HL-60 (cell line): Measurements from ENCODE around the gene HSPA4L.
A peak's percentile ranks its signal among the peaks of the same experiment; 100 is the strongest.

Experiments
- DNase-seq, 2 experiments: peaks; one replicate each; pipeline ENCODE4 v3.0.0-alpha.2; 2010 to 2020; ENCODE audit warnings: low read depth in 1 of 2, low spot score in 1 of 2
- H3K27ac ChIP-seq: fragments of 250-450 bp; sonication (Bioruptor Pico); replicated peaks from 2 replicates; pipeline ENCODE4 v1.5.1; 2020; ENCODE audit warnings: mild to moderate bottlenecking, moderate library complexity
- H3K27me3 ChIP-seq: fragments of 250-450 bp; sonication (Bioruptor Pico); 2 replicates; pipeline ENCODE4 v1.5.1; 2021; ENCODE audit warnings: mild to moderate bottlenecking, moderate library complexity; ENCODE audit not compliant: insufficient read depth, poor library complexity, severe bottlenecking
- H3K4me3 ChIP-seq: replicated peaks from 2 replicates; pipeline ENCODE4 v1.5.1; 2011; ENCODE audit warnings: mild to moderate bottlenecking, control low read depth, low read length; ENCODE audit not compliant: insufficient read depth
- CTCF ChIP-seq: IDR thresholded peaks from one replicate; pipeline ENCODE4 v1.5.1; 2011; ENCODE audit warnings: low read length, control low read depth, inconsistent platforms; ENCODE audit not compliant: insufficient read depth
- GABPA ChIP-seq: IDR thresholded peaks from 2 replicates; pipeline ENCODE4 v1.6.1; 2012; ENCODE audit warnings: low read depth
- POLR2AphosphoS5 ChIP-seq: IDR thresholded peaks from 2 replicates; pipeline ENCODE4 v1.6.1; 2012; ENCODE audit warnings: low read depth
- SPI1 ChIP-seq: IDR thresholded peaks from 2 replicates; pipeline ENCODE4 v1.6.1; 2012; ENCODE audit warnings: low read depth, mild to moderate bottlenecking, borderline replicate concordance
- TF ChIP-seq, protein P1 (sequence below): IDR thresholded peaks from 2 replicates; pipeline ENCODE4 v1.6.1; 2012; ENCODE audit warnings: low read depth; ENCODE audit not compliant: insufficient replicate concordance

Gene HSPA4L

DNA sequence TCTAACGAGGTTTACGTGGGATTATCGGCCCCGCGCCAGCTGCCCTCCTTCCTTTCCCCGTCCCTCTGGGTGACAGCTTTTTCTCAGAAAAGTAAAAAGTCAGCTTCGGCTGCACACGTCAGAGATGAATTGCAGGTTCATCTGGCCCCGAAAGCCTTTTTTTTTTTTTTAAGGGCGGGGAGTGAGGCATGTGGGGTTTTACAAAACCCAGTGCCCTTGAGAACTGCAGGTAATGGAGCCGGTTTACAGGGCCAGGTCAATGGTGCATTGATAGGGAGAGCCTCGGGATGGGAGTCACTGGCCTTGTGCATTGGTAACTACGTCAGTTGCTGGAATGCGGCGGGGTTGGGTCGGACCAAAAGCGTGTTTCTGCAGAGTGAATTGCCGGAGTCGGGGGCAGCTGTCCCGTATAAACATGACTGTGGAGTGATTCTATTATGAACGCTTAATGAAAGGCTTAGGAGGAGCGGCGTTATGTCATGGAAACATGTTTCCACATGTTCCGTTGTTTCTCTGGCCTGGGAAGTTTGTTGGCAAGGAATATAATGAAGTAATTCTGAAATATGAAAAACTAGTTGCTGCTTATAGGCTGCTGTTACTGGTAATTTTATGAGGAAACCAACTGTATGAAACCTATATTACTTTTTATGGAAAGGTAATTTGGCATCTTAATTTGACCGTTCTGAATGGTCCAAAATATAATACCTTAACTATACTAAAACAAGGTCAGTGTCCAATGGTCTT lies 1.1 kb downstream of the HSPA4L start:
- DNase-seq = peak; percentile 34 to 48
- Histone ChIP-seq H3K27ac (peak overlapping the region; percentile 83), H3K4me3 (peak overlapping the region; percentile 57), H3K27me3 (no peaks in the 10 kb centered on the region)
- no peak for TF ChIP-seq SPI1
- TF ChIP-seq CTCF = no peak
- TF ChIP-seq POLR2AphosphoS5 = no peak; the same call in 1 of the 2 replicates
- no peak for TF ChIP-seq GABPA
- TF ChIP-seq, protein P1, sequence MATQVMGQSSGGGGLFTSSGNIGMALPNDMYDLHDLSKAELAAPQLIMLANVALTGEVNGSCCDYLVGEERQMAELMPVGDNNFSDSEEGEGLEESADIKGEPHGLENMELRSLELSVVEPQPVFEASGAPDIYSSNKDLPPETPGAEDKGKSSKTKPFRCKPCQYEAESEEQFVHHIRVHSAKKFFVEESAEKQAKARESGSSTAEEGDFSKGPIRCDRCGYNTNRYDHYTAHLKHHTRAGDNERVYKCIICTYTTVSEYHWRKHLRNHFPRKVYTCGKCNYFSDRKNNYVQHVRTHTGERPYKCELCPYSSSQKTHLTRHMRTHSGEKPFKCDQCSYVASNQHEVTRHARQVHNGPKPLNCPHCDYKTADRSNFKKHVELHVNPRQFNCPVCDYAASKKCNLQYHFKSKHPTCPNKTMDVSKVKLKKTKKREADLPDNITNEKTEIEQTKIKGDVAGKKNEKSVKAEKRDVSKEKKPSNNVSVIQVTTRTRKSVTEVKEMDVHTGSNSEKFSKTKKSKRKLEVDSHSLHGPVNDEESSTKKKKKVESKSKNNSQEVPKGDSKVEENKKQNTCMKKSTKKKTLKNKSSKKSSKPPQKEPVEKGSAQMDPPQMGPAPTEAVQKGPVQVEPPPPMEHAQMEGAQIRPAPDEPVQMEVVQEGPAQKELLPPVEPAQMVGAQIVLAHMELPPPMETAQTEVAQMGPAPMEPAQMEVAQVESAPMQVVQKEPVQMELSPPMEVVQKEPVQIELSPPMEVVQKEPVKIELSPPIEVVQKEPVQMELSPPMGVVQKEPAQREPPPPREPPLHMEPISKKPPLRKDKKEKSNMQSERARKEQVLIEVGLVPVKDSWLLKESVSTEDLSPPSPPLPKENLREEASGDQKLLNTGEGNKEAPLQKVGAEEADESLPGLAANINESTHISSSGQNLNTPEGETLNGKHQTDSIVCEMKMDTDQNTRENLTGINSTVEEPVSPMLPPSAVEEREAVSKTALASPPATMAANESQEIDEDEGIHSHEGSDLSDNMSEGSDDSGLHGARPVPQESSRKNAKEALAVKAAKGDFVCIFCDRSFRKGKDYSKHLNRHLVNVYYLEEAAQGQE = no peak

DNA sequence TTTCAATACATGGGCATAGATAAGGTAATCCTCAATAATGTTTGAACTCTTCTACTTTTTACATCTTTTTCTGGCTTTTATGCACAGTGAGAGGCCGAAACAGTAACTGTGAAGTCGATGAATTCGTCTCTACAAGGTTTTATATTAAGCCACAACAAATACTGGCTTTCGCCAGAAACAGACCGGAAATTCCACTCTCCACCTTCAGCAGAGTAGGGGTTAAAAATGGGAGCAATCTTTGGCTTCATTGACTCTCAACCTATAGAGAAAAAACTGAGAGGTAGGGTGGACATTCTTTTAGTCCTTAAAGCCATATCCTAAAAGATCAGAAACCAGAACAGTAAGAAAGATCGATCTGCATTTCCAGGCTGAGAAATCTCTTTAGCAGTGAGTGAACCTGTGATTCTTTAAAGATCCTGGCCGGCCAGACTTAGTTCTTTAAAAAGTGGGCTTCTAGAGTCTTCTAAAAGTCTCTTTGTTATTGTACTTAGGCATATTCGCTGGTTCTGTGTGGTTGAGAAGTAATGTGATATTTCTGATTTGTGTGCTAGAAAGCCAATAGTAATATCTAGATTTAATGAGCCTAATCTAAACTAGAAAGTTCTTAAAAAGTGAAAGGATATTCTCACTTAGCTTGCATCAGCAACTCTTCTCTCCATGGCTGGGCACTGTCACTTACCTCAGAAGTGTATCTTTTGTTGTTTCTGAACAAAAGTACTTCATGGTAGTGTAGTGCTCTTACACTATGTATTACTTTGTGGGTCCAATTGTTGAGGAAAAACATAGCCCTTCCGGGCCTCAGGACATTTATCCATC lies 2.0 kb downstream of the HSPA4L start:
- peak overlapping the region; percentile 57; the same call in 1 of the 2 replicates for H3K4me3 ChIP-seq
- no peak overlapping the region for H3K27ac ChIP-seq
- no peaks in the 10 kb centered on the region for H3K27me3 ChIP-seq
- DNase-seq = no peak
- TF ChIP-seq, protein P1 = no peak
- TF ChIP-seq GABPA (no peak), SPI1 (no peak), POLR2AphosphoS5 (no peak), CTCF (no peak)

- Histone ChIP-seq H3K27me3 (no peaks in the 10 kb centered on the region), H3K4me3 (no peak overlapping the region), H3K27ac (no peak overlapping the region)
- no peak for TF ChIP-seq POLR2AphosphoS5
- TF ChIP-seq SPI1 = no peak
- TF ChIP-seq, protein P1 = no peak
- no peak for TF ChIP-seq GABPA
- no peak for TF ChIP-seq CTCF
- no peak for DNase-seq
Observed at GRCh38 chr4:127788517-127788916, 6.4 kb downstream of the HSPA4L start.
